HG03064 (cell line): Measurements from ENCODE around the gene VDR.
A peak's percentile ranks its signal among the peaks of the same experiment; 100 is the strongest.

Experiments used
- ATAC-seq: cut with Tn5 transposase; IDR thresholded peaks from one replicate; pipeline ENCODE4 v1.9.1; 2021; ENCODE audit warnings: low read depth; ENCODE audit not compliant: unreplicated experiment

VDR gene

GRCh38 chr12:47875746-47876439 is 28.9 kb downstream of the VDR start:
- ATAC-seq = no peak

- no peak for ATAC-seq
These were observed 30.5 kb downstream of the VDR start for GRCh38 chr12:47874316-47874715.

- ATAC-seq = no peak
These were observed 34.5 kb downstream of the VDR start for GRCh38 chr12:47870175-47870781.

- peak; percentile 64 for ATAC-seq
These were observed 36.2 kb downstream of the VDR start for GRCh38 chr12:47868552-47869031.

- ATAC-seq = peak; percentile 16
These were observed 36.8 kb downstream of the VDR start for GRCh38 chr12:47868041-47868440.

- no peak for ATAC-seq
These were observed 37.3 kb downstream of the VDR start for GRCh38 chr12:47867495-47867941.

- no peak for ATAC-seq
These were observed 40.1 kb downstream of the VDR start for GRCh38 chr12:47864646-47865235.

- ATAC-seq = no peak
These were observed 40.8 kb downstream of the VDR start for GRCh38 chr12:47863985-47864384.

GRCh38 chr12:47863467-47863866 is 41.3 kb downstream of the VDR start:
- ATAC-seq = no peak

- ATAC-seq = no peak
These were observed 41.9 kb downstream of the VDR start for GRCh38 chr12:47862881-47863280.

GRCh38 chr12:47862167-47862750 is 42.5 kb downstream of the VDR start:
- no peak for ATAC-seq

- no peak for ATAC-seq
These were observed 43.9 kb downstream of the VDR start for GRCh38 chr12:47860873-47861272.

- no peak for ATAC-seq
These were observed 44.4 kb downstream of the VDR start for GRCh38 chr12:47860279-47860841.

- no peak for ATAC-seq
These were observed 46.1 kb downstream of the VDR start for GRCh38 chr12:47858511-47859266.

GRCh38 chr12:47856721-47857575 is 47.8 kb downstream of the VDR start:
- no peak for ATAC-seq

- no peak for ATAC-seq
These were observed 48.7 kb downstream of the VDR start for GRCh38 chr12:47856094-47856493.

GRCh38 chr12:47855502-47855901 is 49.3 kb downstream of the VDR start:
- ATAC-seq = no peak

- no peak for ATAC-seq
These were observed 50.3 kb downstream of the VDR start for GRCh38 chr12:47854531-47854930.

GRCh38 chr12:47852096-47852571 is 52.7 kb downstream of the VDR start:
- no peak for ATAC-seq
